Measurements from ENCODE around the gene SEPTIN10.
"Not testable (repeated sequence)": the region's sequence is repeated elsewhere in the genome, so short reads cannot be mapped to it uniquely, and the experiment has no call there.

The SEPTIN10 gene

GRCh38 chr2:109633284-109633961, 19.7 kb upstream of the SEPTIN10 start:
- no peak for DNase-seq

GRCh38 chr2:109632158-109632789, 18.5 kb upstream of the SEPTIN10 start:
- no peak for DNase-seq

- no peak for DNase-seq
These were observed 18.0 kb upstream of the SEPTIN10 start for GRCh38 chr2:109631741-109632140.

GRCh38 chr2:109630441-109631430, 17.0 kb upstream of the SEPTIN10 start:
- no peak for DNase-seq

GRCh38 chr2:109629867-109630266, 16.1 kb upstream of the SEPTIN10 start:
- DNase-seq: no peak

- not testable (repeated sequence) for DNase-seq
These were observed 14.6 kb upstream of the SEPTIN10 start for GRCh38 chr2:109628321-109628720.

GRCh38 chr2:109624339-109624738, 10.6 kb upstream of the SEPTIN10 start:
- DNase-seq: no peak

- no peak for DNase-seq
These were observed 10.2 kb upstream of the SEPTIN10 start for GRCh38 chr2:109623923-109624322.

- no peak for DNase-seq
These were observed 9.5 kb upstream of the SEPTIN10 start for GRCh38 chr2:109623297-109623696.

GRCh38 chr2:109619032-109619615, 5.4 kb upstream of the SEPTIN10 start:
- no peak for DNase-seq

GRCh38 chr2:109616184-109616583, 2.4 kb upstream of the SEPTIN10 start:
- DNase-seq: no peak

- DNase-seq: no peak
These were observed 1.9 kb upstream of the SEPTIN10 start for GRCh38 chr2:109615637-109616144.

GRCh38 chr2:109614715-109615636, 1.2 kb upstream of the SEPTIN10 start:
- no peak for DNase-seq

- DNase-seq: no peak
These were observed 465 bp downstream of the SEPTIN10 start for GRCh38 chr2:109613081-109613921.

- no peak for DNase-seq
These were observed 2.2 kb downstream of the SEPTIN10 start for GRCh38 chr2:109611467-109612095.

- no peak for DNase-seq
These were observed 4.3 kb downstream of the SEPTIN10 start for GRCh38 chr2:109609352-109610024.

GRCh38 chr2:109607766-109608165, 6.0 kb downstream of the SEPTIN10 start:
- DNase-seq: no peak

GRCh38 chr2:109604597-109604996, 9.2 kb downstream of the SEPTIN10 start:
- DNase-seq: no peak

- no peak for DNase-seq
These were observed 11.1 kb downstream of the SEPTIN10 start for GRCh38 chr2:109602617-109603188.

Measured in activated effector memory CD4-positive, alpha-beta T cell treated with Interleukin-2 at 50 U/mL for 16 hours (primary cell).